Sigmoid colon (tissue), 4 donors: ENCODE results near the gene SAPCD1.

ENCODE experiments used
- EP300 ChIP-seq, 4 donors: sonication (generic); formaldehyde crosslinking; IDR thresholded peaks; one replicate each; pipeline ENCODE4 v1.6.1; 2017; ENCODE audit warnings: antibody characterized with exemption in 4 of 4
- POLR2A ChIP-seq, 2 donors: fragments of 450-650 bp; IDR thresholded peaks; one replicate each; pipeline ENCODE4 v1.6.1; 2016; ENCODE audit warnings: antibody characterized with exemption in 2 of 2, mild to moderate bottlenecking in 2 of 2, moderate library complexity in 2 of 2
- TF ChIP-seq, protein P1 (sequence below), 4 experiments: fragments of 450-650 bp in 3 of 4; fragments of 200-600 bp in 1 of 4; IDR thresholded peaks; one replicate each; pipeline ENCODE4 v1.5.1; 2016 to 2019; ENCODE audit warnings: antibody characterized with exemption in 4 of 4, mild to moderate bottlenecking in 3 of 4, moderate library complexity in 2 of 4

DNA sequence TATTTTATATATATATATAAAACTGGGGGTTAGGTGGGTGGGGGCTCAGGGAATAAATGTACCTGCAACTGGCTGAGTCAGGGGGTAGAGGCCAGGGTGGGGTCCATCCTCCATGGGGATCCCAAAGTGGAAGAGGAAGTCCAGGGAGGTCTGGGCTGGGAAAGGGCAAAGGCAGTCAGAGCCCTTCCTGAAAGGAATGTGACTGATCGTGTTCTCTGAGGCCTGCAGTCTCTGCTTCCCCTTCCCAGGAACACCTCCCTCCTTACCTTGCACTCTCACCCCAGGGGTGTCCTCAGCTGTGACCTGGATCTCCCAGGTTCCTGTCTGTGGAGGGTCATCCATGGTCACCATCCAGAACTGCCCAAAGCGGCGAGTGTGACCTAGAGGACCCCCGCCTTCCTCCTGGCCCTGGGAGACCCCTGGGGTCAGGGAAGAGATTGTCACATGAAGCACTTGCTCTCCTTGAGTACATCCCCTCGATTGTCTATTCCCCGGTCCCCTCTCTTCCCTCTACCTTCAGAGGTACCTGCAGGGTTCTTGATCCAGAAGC lies 4.7 kb downstream of the SAPCD1 start:
- TF ChIP-seq POLR2A (IDR thresholded peaks at IDR 0.05) (no peak), EP300 (IDR thresholded peaks at IDR 0.05) (no peak)
- TF ChIP-seq, protein P1, sequence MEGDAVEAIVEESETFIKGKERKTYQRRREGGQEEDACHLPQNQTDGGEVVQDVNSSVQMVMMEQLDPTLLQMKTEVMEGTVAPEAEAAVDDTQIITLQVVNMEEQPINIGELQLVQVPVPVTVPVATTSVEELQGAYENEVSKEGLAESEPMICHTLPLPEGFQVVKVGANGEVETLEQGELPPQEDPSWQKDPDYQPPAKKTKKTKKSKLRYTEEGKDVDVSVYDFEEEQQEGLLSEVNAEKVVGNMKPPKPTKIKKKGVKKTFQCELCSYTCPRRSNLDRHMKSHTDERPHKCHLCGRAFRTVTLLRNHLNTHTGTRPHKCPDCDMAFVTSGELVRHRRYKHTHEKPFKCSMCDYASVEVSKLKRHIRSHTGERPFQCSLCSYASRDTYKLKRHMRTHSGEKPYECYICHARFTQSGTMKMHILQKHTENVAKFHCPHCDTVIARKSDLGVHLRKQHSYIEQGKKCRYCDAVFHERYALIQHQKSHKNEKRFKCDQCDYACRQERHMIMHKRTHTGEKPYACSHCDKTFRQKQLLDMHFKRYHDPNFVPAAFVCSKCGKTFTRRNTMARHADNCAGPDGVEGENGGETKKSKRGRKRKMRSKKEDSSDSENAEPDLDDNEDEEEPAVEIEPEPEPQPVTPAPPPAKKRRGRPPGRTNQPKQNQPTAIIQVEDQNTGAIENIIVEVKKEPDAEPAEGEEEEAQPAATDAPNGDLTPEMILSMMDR (IDR thresholded peaks at IDR 0.05): no peak
